HG03108 (cell line): Measurements from ENCODE around the gene PRDM11.
A peak's percentile ranks its signal among the peaks of the same experiment; 100 is the strongest.

Experiments used
- ATAC-seq: cut with Tn5 transposase; IDR thresholded peaks from one replicate; pipeline ENCODE4 v1.9.1; 2021; ENCODE audit warnings: moderate library complexity; ENCODE audit not compliant: unreplicated experiment

Gene PRDM11

GRCh38 chr11:45141171-45141570 is 5.3 kb upstream of the PRDM11 start:
- ATAC-seq, result no peak

DNA sequence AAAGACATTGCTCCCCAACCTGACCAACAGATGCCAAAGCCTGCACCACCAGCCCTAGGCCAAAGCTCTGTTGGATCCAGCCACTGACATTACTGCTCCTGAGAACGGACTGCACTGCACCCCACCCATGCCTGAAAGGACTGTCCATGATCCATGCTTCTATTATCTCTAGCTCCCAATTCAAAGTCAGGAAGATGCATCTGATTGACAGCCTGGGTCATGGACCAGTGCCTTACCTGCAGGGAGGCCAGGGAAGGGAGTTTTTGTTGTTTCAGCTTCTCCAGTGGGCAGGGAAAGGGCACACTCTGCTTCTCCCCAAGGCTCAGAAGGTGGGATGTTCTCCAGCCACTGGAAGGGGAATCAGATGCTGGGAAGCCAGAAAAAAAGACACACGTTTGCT is 4.8 kb upstream of the PRDM11 start:
- no peak for ATAC-seq

DNA sequence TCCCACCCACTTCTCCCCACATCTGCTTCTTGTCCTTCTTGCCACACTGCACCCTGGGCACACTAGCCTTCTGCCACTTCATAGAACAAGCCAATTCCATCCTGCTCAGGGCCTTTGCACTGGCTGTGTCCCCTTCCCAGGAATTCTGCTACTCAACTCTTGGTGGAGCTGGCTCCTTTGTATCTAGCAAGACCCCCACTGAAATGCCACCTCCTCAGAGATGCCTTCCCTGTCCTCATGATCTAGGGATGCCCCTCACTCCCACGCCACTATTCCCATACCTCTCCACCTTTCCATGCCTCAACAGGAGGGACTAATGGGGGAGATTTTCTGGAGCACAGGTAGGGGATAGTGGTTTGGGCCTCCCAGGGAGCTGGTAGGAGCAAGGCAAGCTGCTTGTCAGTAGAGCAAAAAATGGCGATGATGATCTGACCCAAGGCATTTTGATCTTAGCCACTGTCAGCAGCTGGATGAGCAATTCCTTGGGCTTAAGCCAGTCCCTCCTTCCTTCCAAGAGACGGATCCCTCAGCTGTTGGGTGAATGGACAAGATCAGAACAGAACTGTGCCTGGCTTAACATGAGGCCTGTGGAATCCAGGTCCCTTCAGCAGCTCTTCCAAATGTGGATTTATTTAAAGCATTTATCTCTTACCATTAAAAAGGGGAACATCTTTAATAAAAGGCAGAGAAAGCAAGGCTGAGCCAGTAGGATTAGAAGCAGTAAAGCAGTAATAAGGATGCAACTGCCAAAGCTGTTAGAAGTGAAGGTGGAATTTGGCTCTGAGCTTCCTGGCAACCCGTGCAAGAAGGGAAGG is 4.0 kb upstream of the PRDM11 start:
- no peak for ATAC-seq

DNA sequence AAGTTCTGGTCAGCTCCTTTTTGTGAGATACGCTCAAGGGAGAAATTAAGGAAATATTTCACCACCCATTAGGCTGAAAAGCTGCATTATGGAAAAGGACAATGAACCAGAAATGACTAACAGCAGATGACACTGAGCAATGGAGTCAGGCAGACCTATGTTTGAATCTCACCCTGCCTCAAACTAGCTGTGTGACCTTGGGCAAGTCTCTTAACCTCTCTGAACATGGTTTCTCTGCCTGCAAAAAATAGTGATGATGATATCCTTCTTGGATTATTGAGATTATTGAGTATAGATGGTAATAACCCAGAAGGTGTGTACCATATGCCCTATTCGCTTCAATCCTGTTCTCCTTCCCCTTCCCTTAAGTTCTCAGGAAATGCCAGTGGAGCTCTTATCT is 2.9 kb upstream of the PRDM11 start:
- no peak for ATAC-seq

DNA sequence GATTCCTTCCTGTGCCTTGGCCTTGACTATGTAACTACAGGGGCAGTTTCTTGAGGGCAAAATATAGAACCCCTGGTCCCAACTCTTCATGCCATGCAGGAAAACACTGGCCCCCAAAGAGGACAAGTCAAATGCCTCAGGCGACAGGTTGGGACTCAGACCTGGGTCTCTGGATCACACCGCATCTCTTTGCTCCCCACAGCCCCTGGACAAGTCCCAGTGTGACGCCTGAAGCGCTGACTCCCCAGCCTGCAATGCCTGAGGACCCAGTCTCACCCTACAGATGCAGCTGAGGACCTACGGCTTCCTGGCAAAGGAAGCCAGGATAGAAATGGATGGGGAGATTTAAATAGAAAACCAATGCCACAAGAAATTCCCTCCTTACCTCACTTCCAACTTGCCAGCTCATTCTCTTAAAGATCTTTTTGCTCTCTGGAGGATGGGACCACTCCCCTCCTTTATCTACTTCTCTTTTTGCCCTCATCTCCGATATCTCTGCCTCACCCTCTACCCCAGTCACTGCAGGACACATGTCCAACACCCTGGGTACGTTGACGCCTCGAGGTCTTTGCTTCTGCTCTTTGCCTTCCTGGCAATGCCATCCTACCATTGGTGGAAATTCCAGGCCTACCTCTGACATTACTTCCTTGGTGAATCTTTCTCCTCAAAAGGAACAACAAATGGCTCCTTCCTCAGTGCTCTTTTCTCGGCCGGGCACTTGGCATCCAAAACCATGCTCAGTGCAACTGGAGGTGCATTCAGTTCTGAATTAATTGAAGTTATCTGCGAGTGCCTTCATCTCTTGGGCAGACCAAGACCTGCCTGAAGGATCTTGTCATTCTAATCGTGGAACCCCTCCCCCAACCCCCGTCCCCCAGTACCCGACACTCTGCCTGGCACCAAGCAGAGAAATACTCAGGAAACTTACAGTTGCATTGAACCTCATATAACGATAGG is 2.0 kb upstream of the PRDM11 start:
- no peak for ATAC-seq

- ATAC-seq, result no peak
These were observed 1.4 kb upstream of the PRDM11 start for GRCh38 chr11:45145083-45145378.

GRCh38 chr11:45145379-45146071 is 914 bp upstream of the PRDM11 start:
- no peak for ATAC-seq

DNA sequence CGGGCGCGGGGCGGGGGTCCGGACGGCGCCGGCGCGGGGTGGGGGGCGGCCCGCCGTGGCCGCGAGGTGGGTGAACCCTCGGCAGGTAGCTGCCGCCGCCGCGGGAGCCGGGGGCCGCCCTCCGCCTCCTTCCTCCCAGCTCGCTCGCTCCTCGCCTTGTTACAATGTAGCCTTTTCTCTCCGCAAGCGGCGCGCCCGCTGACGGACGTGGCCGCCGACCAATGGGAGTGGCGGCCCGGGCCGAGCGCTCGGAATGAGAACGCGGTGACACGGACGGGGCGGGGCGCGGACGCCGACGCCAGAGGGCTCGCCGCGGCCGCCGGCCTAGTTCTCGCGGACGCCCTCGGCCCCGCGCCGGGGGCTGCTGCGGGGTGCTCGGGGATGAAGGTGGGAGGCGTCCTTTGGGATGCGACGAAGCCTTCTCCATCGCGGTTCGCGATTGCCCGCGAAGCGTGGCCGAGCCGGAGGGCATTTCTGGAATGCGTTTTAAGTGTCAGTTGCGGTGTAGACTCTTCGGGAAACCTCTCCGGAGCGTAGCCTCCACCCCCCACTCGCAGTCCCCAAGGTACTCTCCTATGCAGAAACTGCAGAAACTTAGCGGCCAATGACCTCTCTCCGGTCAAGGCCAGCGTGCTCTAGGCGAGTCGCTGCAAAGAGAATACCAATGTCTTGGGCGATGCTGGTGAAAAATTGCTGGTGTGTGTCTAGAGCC is 734 bp downstream of the PRDM11 start:
- peak; percentile 96 for ATAC-seq

DNA sequence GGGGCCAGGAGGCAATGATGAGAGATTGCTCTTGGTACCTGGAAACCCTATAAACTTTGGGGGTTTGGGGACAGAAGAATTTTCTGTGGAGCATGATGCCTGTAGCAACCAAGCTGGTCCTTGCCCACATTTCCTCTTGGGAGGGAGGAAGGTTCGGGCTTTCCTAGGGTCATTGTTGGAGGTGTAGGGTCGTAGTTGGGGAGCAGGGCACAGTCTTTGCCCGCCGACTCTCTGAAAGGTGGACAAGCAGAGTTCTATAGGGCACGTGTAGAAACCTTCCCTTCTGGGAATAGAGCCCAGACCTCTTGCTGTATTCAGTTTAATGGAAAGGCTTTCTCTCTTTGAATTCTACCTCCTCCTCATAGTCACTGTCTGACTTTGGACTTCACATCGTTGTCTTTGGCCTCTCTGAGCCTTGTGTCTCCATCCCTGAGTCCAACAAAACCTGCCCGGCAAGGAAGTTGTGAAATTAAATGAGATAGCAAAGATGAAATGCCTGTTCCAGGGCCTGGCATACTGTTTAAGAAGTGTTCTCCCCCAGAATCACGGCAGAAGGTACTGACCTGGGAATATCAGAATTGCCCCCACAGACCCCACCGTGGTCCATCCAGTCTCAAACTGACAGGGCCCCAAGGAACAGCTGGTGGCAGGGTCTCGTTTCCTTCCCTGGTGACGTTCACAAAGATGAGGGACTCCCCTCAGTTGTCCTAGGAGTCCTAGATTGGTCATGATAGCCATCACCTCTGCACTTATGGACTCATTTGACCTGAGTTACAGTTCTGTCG is 1.6 kb downstream of the PRDM11 start:
- no peak for ATAC-seq

GRCh38 chr11:45149483-45150056 is 3.1 kb downstream of the PRDM11 start:
- no peak for ATAC-seq

DNA sequence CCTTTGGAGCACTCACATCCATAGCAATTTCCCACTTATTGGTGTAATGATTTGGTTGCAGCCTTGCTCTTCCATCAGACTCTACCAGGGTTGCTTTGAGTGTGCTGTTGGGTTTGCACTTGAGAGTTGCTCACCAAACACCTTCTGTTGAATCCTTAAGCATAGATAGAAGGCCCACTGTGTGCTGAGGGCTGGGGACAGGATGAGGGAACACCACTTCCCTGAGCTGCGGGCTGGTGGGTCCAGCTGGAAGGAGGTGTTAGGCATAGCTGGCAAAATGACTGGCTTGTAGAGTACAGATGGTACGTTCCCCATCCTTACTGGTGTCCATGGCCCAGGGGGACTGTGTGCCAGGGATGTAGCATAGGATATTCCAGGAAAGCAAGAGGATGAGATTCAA is 3.9 kb downstream of the PRDM11 start:
- ATAC-seq, result no peak

- no peak for ATAC-seq
These were observed 4.5 kb downstream of the PRDM11 start for GRCh38 chr11:45150943-45151342.

DNA sequence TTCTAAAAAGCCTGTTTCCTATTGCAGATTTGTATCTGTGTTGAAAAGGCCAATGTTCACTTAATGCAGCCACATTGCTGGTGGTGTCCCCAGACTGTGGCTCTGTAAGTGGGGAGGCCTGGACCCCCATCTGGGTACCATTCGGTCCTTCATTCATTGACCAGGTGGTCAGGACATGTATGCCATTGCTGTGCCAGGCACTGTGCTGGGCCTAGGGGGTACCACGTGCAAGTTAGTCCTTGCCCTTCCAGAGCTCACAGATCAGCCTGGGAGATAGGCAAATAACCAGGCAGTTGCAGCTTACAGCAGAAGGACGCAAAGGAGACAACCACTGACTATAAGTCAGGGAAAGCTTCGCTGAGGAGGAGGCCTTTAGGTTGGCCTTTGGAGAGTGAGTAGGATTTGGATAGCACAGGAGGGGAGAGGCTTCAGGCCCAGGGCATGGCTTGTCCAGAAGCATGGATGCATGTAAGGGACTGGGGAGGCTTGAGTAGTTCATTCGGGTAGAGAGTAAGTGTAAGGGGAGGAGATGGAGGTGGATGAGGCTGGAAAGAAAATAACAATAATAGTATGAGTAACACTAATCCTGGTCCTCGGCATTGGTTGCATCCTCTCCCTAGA is 5.0 kb downstream of the PRDM11 start:
- ATAC-seq, result no peak

- ATAC-seq, result no peak
These were observed 6.5 kb downstream of the PRDM11 start for GRCh38 chr11:45152740-45153595.

DNA sequence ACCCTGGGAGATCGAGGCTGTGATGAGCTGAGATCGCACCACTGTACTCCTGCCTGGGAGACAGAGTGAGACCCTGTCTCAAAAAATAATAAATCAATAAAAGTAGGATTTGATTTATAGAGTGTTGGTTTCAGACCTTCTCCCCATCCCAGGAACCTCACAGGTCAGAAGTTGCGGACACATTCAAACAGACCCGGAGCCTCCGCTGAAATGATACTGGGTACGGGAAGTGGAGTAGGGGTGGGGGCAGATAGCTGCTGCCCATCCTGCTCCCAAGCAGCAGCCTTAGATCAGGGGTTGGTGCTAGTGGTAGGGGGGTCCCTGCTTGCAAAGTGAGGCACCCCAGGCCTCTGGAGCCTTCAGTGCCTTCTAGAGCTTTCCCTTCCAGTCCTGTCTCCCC is 7.8 kb downstream of the PRDM11 start:
- no peak for ATAC-seq

DNA sequence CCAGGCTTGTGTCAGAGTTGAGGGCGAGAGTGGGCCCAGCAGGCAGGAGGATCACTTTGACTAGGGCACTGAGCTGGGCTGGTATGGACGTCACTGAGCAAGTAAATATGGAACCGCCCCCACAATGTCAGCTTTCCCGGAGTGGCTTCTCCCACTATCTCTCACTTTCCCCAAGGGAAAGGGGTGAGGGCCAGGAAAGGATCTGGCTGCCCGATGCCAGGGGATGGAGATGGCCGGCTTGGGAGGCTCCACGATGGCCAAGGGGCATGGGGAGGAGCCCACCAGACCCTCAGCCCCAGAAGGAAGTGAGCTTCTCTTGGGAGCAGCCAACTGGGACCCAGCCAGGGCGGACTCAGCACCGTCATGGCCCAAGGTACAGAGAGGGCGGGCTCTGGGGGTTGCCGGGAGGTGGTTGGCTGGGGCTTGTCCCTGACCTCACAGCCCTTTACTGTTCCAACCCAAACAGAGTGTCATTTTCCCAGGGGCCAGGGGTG is 8.7 kb downstream of the PRDM11 start:
- ATAC-seq, result no peak

DNA sequence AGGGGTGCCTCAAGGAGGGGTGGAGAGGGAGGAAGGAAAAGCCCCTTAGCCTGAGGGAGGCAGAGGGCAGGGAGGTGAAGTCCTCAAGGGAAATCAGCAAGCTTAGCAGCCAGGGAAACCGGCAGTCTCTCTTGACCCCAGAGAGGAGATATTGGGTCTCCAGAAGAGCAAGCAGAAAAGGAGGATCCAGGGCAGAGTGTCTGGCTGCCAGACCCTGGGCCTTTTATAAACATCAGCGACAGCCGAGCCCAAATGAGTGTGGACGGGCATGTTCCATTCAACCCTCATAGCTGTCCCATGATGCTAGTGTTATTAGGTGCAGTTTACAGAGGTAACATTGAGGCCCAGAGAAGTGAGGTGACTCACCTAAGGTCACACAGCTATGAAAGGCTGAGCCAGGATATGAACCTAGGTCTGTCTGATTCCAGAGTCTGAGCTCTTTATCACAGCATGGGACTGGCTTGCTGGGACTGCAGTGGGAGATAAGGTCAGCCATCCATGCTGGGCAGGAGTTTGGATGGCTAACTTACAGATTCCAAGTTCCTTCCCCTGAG is 9.3 kb downstream of the PRDM11 start:
- no peak for ATAC-seq

DNA sequence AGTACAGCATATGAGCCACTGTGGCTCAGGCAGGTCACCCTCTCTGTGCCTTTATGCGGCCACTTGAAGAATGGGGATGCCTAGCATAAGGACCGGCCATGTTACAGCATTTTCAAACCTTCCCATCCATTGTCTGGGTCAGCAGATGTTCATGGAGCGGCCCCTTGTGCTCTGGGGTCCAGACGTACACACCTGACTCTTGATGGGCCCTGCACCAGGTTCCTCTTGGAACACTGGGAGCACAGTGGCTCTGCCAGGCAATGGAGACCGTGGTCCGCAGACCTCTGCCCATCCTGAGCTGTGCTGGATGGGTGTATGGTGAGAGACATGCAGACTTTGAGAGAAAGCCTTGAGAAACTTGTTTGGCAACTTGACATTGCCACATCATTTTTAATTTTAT is 9.8 kb downstream of the PRDM11 start:
- no peak for ATAC-seq
